ENCODE measurements around the gene PLAC1.

- no peak for TF ChIP-seq CREB5 (CRISPR knock-in tag; IDR thresholded peaks at IDR 0.05; ENCODE audit: low read depth)
- TF ChIP-seq, protein P1, sequence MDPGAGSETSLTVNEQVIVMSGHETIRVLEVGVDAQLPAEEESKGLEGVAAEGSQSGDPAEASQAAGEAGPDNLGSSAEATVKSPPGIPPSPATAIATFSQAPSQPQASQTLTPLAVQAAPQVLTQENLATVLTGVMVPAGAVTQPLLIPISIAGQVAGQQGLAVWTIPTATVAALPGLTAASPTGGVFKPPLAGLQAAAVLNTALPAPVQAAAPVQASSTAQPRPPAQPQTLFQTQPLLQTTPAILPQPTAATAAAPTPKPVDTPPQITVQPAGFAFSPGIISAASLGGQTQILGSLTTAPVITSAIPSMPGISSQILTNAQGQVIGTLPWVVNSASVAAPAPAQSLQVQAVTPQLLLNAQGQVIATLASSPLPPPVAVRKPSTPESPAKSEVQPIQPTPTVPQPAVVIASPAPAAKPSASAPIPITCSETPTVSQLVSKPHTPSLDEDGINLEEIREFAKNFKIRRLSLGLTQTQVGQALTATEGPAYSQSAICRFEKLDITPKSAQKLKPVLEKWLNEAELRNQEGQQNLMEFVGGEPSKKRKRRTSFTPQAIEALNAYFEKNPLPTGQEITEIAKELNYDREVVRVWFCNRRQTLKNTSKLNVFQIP (CRISPR knock-in tag; IDR thresholded peaks at IDR 0.05; ENCODE audit: borderline replicate concordance, low read depth), result no peak
- no peak for TF ChIP-seq ZFP30 (CRISPR knock-in tag; IDR thresholded peaks at IDR 0.05)
These were observed 11.3 kb upstream of the PLAC1 start for GRCh38 chrX:134669378-134670098.
